GM19463 (cell line): ENCODE results near the gene GRIK4.
"Not testable (repeated sequence)": the region's sequence is repeated elsewhere in the genome, so short reads cannot be mapped to it uniquely, and the experiment has no call there.

Experiments
- ATAC-seq: cut with Tn5 transposase; IDR thresholded peaks from one replicate; pipeline ENCODE4 v1.9.1; 2021; ENCODE audit warnings: mild to moderate bottlenecking, moderate library complexity; ENCODE audit not compliant: unreplicated experiment

Gene GRIK4

GRCh38 chr11:120771551-120772060 is 260.1 kb downstream of the GRIK4 start:
- ATAC-seq, result no peak

- ATAC-seq, result peak; percentile 81
Observed at GRCh38 chr11:120773501-120774031, 262.0 kb downstream of the GRIK4 start.

- no peak for ATAC-seq
Observed at GRCh38 chr11:120774591-120775386, 263.2 kb downstream of the GRIK4 start.

GRCh38 chr11:120775986-120776951 is 264.7 kb downstream of the GRIK4 start:
- ATAC-seq, result no peak

GRCh38 chr11:120778685-120779490 is 267.3 kb downstream of the GRIK4 start:
- ATAC-seq, result no peak

- ATAC-seq, result no peak
Observed at GRCh38 chr11:120780239-120780638, 268.7 kb downstream of the GRIK4 start.

- ATAC-seq, result no peak
Observed at GRCh38 chr11:120781486-120782120, 270.1 kb downstream of the GRIK4 start.

GRCh38 chr11:120784566-120785251 is 273.2 kb downstream of the GRIK4 start:
- no peak for ATAC-seq

- ATAC-seq, result no peak
Observed at GRCh38 chr11:120785576-120785975, 274.0 kb downstream of the GRIK4 start.

GRCh38 chr11:120786206-120786735 is 274.7 kb downstream of the GRIK4 start:
- no peak for ATAC-seq

- ATAC-seq, result not testable (repeated sequence)
Observed at GRCh38 chr11:120787224-120787623, 275.7 kb downstream of the GRIK4 start.

- ATAC-seq, result no peak
Observed at GRCh38 chr11:120789391-120789790, 277.8 kb downstream of the GRIK4 start.

GRCh38 chr11:120792306-120792705 is 280.8 kb downstream of the GRIK4 start:
- no peak for ATAC-seq

GRCh38 chr11:120793150-120793549 is 281.6 kb downstream of the GRIK4 start:
- ATAC-seq, result no peak

- ATAC-seq, result no peak
Observed at GRCh38 chr11:120793806-120794479, 282.4 kb downstream of the GRIK4 start.

- ATAC-seq, result no peak
Observed at GRCh38 chr11:120794748-120795147, 283.2 kb downstream of the GRIK4 start.

GRCh38 chr11:120795185-120795584 is 283.6 kb downstream of the GRIK4 start:
- no peak for ATAC-seq

GRCh38 chr11:120797143-120797542 is 285.6 kb downstream of the GRIK4 start:
- no peak for ATAC-seq

- no peak for ATAC-seq
Observed at GRCh38 chr11:120798854-120799253, 287.3 kb downstream of the GRIK4 start.
